Measurements from ENCODE around the gene PDE6G.

PDE6G gene

GRCh38 chr17:81656118-81656743 is at the start of gene PDE6G:
TSS of gene PDE6G (minus strand) at chr17:81656542. CDS start at chr17:81653305, 3,237 bp downstream.
- DNase-seq: no peak

GRCh38 chr17:81705518-81706231 is 49.3 kb upstream of the PDE6G start:
- DNase-seq: no peak

GRCh38 chr17:81703747-81704654 is 47.7 kb upstream of the PDE6G start:
- DNase-seq: no peak

- DNase-seq: peak; percentile 62
These were observed 46.8 kb upstream of the PDE6G start, which contains the start of gene MRPL12 for GRCh38 chr17:81702934-81703746. TSS of gene MRPL12 (plus strand) at chr17:81703367. CDS start at chr17:81703502, 135 bp downstream.

- no peak for DNase-seq
These were observed 45.1 kb upstream of the PDE6G start for GRCh38 chr17:81701288-81702071.

GRCh38 chr17:81700353-81701287 is 44.3 kb upstream of the PDE6G start:
- DNase-seq: no peak

GRCh38 chr17:81697261-81698044 is 41.1 kb upstream of the PDE6G start:
- DNase-seq: no peak

GRCh38 chr17:81696218-81696941 is 40.0 kb upstream of the PDE6G start:
- DNase-seq: no peak

GRCh38 chr17:81695801-81696200 is 39.5 kb upstream of the PDE6G start:
- DNase-seq: no peak

- DNase-seq: no peak
These were observed 38.9 kb upstream of the PDE6G start for GRCh38 chr17:81695211-81695610.

GRCh38 chr17:81694810-81695209 is 38.5 kb upstream of the PDE6G start:
- no peak for DNase-seq

GRCh38 chr17:81693509-81694210 is 37.3 kb upstream of the PDE6G start:
- DNase-seq: no peak

- DNase-seq: no peak
These were observed 35.3 kb upstream of the PDE6G start for GRCh38 chr17:81691608-81692007.

GRCh38 chr17:81691196-81691595 is 34.9 kb upstream of the PDE6G start:
- no peak for DNase-seq

- no peak for DNase-seq
These were observed 34.2 kb upstream of the PDE6G start for GRCh38 chr17:81690549-81690948.

GRCh38 chr17:81690066-81690465 is 33.7 kb upstream of the PDE6G start:
- no peak for DNase-seq

GRCh38 chr17:81688616-81689015 is 32.3 kb upstream of the PDE6G start:
- no peak for DNase-seq

Measured in GOT3 (cell line).